HEK293T (cell line): Measurements from ENCODE around the gene CGB3.

Experiments used
- BHLHE40 ChIP-seq: fragments of 450-650 bp; IDR thresholded peaks from 2 replicates; pipeline ENCODE4 v1.6.1; 2016; ENCODE audit warnings: mild to moderate bottlenecking, moderate library complexity, borderline replicate concordance
- ELF4 ChIP-seq: fragments of 450-650 bp; IDR thresholded peaks from 2 replicates; pipeline ENCODE4 v1.6.1; 2017; ENCODE audit warnings: antibody characterized with exemption
- FOXK2 ChIP-seq: fragments of 450-650 bp; IDR thresholded peaks from 2 replicates; pipeline ENCODE4 v1.6.1; 2016; ENCODE audit warnings: mild to moderate bottlenecking
- SP1 ChIP-seq: fragments of 450-650 bp; IDR thresholded peaks from 2 replicates; pipeline ENCODE4 v1.6.1; 2017
- TF ChIP-seq, protein P1 (sequence below): fragments of 450-650 bp; IDR thresholded peaks from 2 replicates; pipeline ENCODE4 v1.6.1; 2016

DNA sequence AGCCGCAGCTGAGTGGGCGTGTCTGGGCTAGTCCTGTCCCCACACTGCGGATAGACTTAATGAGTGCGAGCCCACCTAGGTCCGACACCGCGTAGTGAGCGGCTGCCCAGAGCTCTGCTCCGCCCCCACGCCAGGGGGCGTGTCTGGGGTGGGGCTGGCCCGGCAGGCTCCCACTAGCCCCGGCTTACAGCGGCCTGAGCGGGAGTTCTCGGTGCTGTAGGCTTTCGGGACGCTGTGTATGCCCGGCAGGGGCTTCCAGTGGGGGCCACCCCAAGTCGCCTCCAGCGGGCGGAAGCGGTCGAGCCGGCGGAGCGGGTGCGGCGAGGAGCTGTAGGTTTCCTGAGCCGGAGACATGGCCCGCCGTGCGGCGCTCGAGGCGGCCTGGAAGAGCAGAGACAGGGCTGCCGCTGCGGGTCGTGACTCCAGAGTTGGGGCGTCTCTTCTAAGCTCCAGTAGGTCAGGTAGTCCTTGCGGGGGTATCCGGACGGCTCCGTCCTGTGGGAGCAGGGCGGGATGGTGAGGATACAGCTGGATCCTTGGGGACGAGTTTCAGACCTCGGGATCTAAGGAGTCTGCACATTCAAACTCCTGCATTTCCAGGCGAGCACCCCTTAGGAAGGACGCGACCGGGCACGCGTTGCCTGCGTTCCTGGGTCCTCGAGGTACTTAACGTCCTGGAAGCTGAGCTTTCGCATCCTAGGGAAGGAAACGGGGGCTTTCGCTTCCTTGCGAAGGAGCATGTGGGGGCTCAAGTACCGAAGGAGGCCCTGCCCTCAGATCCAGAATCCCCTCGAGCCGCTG, 32.2 kb upstream of the CGB3 start:
- TF ChIP-seq BHLHE40 (no peak), SP1 (peak; percentile 42; the same call in 1 of the 2 replicates), FOXK2 (no peak), ELF4 (no peak)
- TF ChIP-seq, protein P1, sequence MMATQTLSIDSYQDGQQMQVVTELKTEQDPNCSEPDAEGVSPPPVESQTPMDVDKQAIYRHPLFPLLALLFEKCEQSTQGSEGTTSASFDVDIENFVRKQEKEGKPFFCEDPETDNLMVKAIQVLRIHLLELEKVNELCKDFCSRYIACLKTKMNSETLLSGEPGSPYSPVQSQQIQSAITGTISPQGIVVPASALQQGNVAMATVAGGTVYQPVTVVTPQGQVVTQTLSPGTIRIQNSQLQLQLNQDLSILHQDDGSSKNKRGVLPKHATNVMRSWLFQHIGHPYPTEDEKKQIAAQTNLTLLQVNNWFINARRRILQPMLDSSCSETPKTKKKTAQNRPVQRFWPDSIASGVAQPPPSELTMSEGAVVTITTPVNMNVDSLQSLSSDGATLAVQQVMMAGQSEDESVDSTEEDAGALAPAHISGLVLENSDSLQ = no peak
